ENCODE measurements around the gene GPATCH8. TPM values are rescaled to one million over a fixed set of nuclear protein-coding genes. Genes with fewer than 3 reads are reported as not detected.
A peak's percentile ranks its signal among the peaks of the same experiment; 100 is the strongest.

The GPATCH8 gene
- total RNA-seq, 4 donors from 2014 or later: 52.7 to 106 (median 57.7) TPM

DNA sequence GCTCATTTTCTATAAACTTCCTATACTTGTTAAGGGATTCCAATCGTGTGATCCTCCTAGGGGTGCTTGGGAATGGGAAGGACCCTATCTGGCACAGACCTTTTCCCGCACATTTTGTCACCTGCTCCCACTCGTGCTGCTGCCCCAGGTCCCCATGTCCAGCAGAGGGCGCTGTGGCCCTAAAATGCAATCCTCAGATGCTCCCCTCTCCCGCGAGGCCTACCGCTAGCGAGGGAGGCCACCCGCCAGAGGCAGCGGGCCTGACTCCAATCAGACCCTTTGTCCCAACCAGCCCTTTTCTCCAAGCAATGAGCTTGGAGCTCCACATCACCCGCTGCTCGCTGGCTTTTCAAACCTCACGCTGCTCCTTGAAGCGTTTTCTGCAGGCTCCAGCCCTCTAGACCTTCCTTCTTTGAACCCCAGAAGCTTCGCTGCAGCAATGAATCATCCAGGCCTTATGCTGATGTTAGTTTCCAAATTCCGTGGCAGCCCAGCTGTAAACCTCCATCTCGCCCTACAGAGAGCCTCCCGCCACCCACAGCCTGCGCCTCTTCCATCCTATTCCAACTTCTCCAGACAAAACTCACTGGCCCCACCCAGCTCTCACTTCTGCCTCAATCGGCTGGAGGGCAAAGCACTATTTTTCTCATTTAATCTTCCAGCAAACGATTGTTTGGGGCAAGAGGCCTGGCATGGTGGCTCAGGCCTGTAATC is 30.5 kb upstream of the GPATCH8 start:
- Histone ChIP-seq H3K4me1 (peaks cover 0 to 9% of the 10 kb centered on the region in 2 donors), H3K27ac (peak overlapping the region in 1 of 3 donors; percentile 46), H3K27me3 (no peaks in the 10 kb centered on the region), H3K36me3 (no peaks in the 10 kb centered on the region), H3K9me3 (no peaks in the 10 kb centered on the region), H3K4me3 (replicated peaks in 1 of 3) (no peak overlapping the region)
- WGBS, 2 donors: 45 to 49% methylated on average over 21 of the region's 21 CpGs
- intact Hi-C loops (cut with DNase I): loop anchor here (5.0 kb wide), 1 partner anchor 104 kb away; no protein-coding TSS in a partner anchor
- no peak for TF ChIP-seq POLR2A (IDR thresholded peaks at IDR 0.05)
- TF ChIP-seq, protein P1, sequence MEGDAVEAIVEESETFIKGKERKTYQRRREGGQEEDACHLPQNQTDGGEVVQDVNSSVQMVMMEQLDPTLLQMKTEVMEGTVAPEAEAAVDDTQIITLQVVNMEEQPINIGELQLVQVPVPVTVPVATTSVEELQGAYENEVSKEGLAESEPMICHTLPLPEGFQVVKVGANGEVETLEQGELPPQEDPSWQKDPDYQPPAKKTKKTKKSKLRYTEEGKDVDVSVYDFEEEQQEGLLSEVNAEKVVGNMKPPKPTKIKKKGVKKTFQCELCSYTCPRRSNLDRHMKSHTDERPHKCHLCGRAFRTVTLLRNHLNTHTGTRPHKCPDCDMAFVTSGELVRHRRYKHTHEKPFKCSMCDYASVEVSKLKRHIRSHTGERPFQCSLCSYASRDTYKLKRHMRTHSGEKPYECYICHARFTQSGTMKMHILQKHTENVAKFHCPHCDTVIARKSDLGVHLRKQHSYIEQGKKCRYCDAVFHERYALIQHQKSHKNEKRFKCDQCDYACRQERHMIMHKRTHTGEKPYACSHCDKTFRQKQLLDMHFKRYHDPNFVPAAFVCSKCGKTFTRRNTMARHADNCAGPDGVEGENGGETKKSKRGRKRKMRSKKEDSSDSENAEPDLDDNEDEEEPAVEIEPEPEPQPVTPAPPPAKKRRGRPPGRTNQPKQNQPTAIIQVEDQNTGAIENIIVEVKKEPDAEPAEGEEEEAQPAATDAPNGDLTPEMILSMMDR (IDR thresholded peaks at IDR 0.05): peak; percentile 51 to 82 (median 74)
- DNase-seq: peak; percentile 77 to 81

DNA sequence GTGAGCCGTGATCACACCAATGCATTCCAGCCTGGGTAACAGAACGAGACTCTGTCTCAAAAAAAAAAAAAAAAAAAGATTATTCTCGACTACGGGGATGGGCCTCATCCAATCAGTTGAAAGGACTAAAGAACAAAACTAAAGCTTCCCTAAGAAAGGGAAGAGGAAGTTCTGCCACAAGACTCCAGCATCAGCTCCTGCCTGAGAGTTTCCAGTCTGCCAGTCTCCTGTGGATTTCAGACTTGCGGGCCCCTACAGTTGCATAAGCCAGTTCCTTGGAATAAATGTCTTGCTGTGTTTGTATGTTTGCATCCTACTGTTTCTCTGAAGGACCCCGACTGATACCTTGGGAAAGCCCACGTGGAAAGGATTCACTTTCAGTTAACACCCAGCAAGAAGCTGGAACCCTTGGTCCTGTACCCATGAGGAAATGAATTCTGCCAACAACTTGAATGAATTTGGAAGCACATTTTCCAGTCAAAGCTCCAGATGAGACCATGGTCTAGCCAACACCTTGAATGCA is 27.8 kb upstream of the GPATCH8 start:
- intact Hi-C loops (cut with DNase I): loop anchor here (5.0 kb wide), 1 partner anchor 106 kb away; no protein-coding TSS in a partner anchor
- no peak for DNase-seq
- Histone ChIP-seq H3K4me3 (replicated peaks in 1 of 3) (no peak overlapping the region), H3K27me3 (no peaks in the 10 kb centered on the region), H3K9me3 (no peaks in the 10 kb centered on the region), H3K4me1 (peaks cover 0 to under 1% of the 10 kb centered on the region in 2 donors), H3K36me3 (no peaks in the 10 kb centered on the region), H3K27ac (no peak overlapping the region)
- TF ChIP-seq POLR2A (IDR thresholded peaks at IDR 0.05): no peak
- TF ChIP-seq, protein P1 (IDR thresholded peaks at IDR 0.05): no peak
- 84 to 85% methylated on average over 7 of the region's 7 CpGs for WGBS, 2 donors

DNA sequence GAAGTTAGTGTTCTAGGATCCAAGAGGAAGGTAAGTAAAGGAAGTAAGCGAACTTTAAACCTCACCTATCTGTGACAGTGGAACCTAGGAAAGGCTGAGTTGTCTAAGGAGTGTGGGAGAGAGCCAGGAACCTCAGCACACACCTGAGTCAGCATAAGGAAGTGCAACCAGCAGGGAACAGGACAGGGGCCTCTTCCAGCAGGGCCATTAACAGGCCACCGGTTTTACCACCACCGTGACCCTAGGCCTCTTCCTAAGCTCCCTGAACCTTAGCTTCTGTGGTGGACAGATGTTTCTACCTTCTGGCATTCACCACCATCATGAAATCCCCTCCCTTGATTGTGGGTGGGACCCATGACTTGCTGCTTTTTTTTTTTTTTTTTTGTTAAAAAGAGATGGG is 26.7 kb upstream of the GPATCH8 start:
- Histone ChIP-seq H3K9me3 (no peaks in the 10 kb centered on the region), H3K27ac (no peak overlapping the region), H3K4me1 (no peaks in the 10 kb centered on the region), H3K4me3 (replicated peaks in 1 of 3) (no peak overlapping the region), H3K36me3 (no peaks in the 10 kb centered on the region), H3K27me3 (no peaks in the 10 kb centered on the region)
- TF ChIP-seq POLR2A (IDR thresholded peaks at IDR 0.05): no peak
- TF ChIP-seq, protein P1 (IDR thresholded peaks at IDR 0.05): no peak
- WGBS, 2 donors: 78 to 84% methylated on average over 3 of the region's 3 CpGs
- intact Hi-C loops (cut with DNase I): loop anchor here (5.0 kb wide), 1 partner anchor 107 kb away; no protein-coding TSS in a partner anchor
- DNase-seq: no peak

DNA sequence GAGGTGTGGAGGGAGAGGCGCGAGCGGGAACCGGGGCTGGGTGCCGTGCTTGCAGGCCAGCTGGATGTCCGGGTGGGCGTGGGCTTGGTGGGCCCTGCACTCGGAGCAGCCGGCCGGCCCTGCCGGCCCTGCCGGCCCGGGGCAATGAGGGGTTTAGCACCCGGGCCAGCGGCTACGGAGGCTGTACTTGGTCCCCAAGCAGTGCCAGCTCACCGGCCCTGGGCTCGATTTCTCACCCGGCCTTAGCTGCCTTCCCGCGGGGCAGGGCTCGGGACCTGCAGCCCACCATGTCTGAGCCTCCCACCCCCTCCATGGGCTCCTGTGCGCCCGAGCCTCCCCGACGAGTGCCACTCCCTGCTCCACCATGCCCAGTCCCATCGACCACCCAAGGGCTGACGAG is 24.7 kb upstream of the GPATCH8 start:
- no peaks in the 10 kb centered on the region for H3K36me3 ChIP-seq
- intact Hi-C loops (cut with DNase I): no loop called here
- TF ChIP-seq, protein P1 (IDR thresholded peaks at IDR 0.05): no peak
- TF ChIP-seq POLR2A (IDR thresholded peaks at IDR 0.05): no peak
- H3K4me3 ChIP-seq (replicated peaks in 1 of 3): no peak overlapping the region
- 91 to 95% methylated on average over 17 to 27 of the region's 28 CpGs for WGBS, 2 donors
- H3K4me1 ChIP-seq: no peaks in the 10 kb centered on the region
- H3K27me3 ChIP-seq: no peaks in the 10 kb centered on the region
- no peak for DNase-seq
- no peak overlapping the region for H3K27ac ChIP-seq
- H3K9me3 ChIP-seq: no peaks in the 10 kb centered on the region

DNA sequence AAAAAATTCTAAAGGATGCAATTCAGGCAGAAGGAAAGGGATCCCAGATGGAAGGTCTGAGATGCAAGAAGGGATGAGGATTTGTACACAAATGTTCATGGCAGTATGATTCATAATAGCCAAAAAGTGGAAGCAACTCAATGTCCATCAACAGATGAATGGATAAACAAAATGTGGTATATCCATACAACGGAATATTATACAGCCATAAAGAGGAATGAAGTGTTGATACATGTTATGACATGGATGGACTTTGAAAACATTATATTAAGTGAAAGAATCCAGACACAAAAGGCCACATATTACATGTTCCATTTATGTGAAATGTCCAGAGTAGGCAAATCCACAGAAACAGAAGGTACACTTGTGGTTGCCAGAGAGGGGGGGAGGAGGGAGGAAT is 23.9 kb upstream of the GPATCH8 start:
- Histone ChIP-seq H3K9me3 (no peaks in the 10 kb centered on the region), H3K27ac (no peak overlapping the region), H3K27me3 (no peaks in the 10 kb centered on the region), H3K4me1 (no peaks in the 10 kb centered on the region), H3K4me3 (replicated peaks in 1 of 3) (no peak overlapping the region), H3K36me3 (no peaks in the 10 kb centered on the region)
- no peak for DNase-seq
- no peak for TF ChIP-seq POLR2A (IDR thresholded peaks at IDR 0.05)
- TF ChIP-seq, protein P1 (IDR thresholded peaks at IDR 0.05): no peak
- WGBS, 2 donors: 91 to 100% methylated on average over 1 of the region's 1 CpG
- intact Hi-C loops (cut with DNase I): no loop called here
